G401 (cell line): ENCODE results near the gene ZNF649. TPM values are rescaled to one million over a fixed set of nuclear protein-coding genes. Genes with fewer than 3 reads are reported as not detected.
A peak's percentile ranks its signal among the peaks of the same experiment; 100 is the strongest.

ENCODE experiments used
- DNase-seq: peaks from one replicate; pipeline ENCODE4 v3.0.0-alpha.2; 2015; ENCODE audit warnings: low spot score
- in situ Hi-C: cut with HindIII; loops from 2 replicates; pipeline ENCODE4 v1.10.0; 2016; ENCODE audit warnings: low sequenced_read_pairs, mixed read lengths
- total RNA-seq: library from RNA; depleted of rRNA; stranded (reverse); fragments of >200 nt; shearing (Covaris generic); gene quantifications from 2 replicates; pipeline ENCODE4 v1.2.3, GENCODE V29; 2014; rRNA removed

The ZNF649 gene
- total RNA-seq, 1 experiment from 2014 or later, result 10.5 TPM

DNA sequence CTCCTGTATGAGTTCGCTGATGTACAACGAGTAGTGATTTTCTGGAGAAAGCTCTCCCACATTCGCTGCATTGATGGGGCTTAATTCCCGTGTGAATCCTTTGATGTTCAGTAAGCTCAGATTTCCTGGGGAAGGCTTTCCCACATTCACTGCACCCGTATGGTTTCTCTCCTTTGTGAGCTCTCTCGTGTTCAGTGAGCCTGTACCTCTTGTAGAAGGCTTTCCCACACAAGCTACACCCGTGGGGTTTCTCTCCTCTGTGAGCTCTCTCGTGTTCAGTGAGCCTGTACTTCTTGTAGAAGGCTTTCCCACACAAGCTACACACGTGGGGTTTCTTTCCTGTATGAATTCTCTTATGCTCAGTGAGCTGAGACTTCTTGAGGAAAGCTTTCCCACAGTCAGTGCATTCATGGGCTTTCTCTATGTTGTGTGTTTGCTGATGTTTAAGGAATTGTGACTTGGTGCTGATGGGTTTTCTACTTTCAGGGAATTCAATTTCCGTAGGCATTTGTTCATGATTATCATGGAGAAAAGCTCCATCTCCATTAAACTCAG lies 13.5 kb downstream of the ZNF649 start:
- in situ Hi-C loops, result no loop called here
- DNase-seq, result no peak

DNA sequence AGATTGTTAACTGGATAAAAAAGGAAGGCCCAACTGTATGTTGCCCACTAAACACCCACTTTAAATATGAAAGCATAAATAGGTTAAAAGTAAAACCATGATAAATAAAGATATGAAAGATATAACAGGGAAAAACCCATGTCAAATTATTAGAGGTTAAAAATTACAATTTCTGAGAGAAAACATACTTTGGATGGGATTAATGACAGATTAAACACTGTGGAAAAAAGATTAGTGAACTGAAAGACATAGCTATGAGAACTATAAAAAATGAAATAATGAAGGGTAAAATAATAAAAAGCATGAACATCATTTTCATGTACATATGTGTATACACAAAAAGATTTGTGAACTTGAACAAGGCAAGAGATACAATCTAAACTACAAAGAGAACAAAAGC lies 14.9 kb downstream of the ZNF649 start:
- in situ Hi-C loops, result no loop called here
- DNase-seq, result no peak

- in situ Hi-C loops, result no loop called here
- peak; percentile 74 for DNase-seq
Observed at GRCh38 chr19:51887522-51888498, 17.0 kb downstream of the ZNF649 start, which contains the start of gene ZNF577. ZNF577 (minus strand) TSS chr19:51887951; CDS start chr19:51880382, 7,569 bp downstream.

GRCh38 chr19:51884713-51885112 lies 20.1 kb downstream of the ZNF649 start:
- DNase-seq, result no peak
- in situ Hi-C loops, result no loop called here

DNA sequence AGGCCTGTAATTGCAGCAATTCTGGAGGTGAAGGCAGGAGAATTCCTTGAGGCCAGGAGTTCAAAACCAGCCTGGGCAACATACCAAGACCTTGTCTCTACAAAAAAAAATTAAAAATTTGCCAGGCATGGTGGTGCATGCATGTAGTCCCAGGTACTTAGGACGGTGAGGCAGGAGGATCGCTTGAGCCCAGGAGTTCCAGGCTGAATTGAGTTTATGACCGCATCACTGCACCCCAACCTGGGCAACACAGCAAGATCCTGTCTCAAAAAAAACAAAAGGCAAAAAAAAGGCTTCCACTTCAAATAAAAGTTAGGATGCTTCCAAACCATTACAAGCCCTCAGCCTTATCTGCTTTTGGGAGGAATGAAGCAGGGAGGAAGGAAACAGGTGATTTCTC lies 22.3 kb downstream of the ZNF649 start:
- in situ Hi-C loops, result no loop called here

GRCh38 chr19:51873097-51873496 lies 31.7 kb downstream of the ZNF649 start:
- in situ Hi-C loops, result no loop called here
- no peak for DNase-seq

More for the DNA sequence above, 22.3 kb downstream of the ZNF649 start:
- no peak for DNase-seq

DNA sequence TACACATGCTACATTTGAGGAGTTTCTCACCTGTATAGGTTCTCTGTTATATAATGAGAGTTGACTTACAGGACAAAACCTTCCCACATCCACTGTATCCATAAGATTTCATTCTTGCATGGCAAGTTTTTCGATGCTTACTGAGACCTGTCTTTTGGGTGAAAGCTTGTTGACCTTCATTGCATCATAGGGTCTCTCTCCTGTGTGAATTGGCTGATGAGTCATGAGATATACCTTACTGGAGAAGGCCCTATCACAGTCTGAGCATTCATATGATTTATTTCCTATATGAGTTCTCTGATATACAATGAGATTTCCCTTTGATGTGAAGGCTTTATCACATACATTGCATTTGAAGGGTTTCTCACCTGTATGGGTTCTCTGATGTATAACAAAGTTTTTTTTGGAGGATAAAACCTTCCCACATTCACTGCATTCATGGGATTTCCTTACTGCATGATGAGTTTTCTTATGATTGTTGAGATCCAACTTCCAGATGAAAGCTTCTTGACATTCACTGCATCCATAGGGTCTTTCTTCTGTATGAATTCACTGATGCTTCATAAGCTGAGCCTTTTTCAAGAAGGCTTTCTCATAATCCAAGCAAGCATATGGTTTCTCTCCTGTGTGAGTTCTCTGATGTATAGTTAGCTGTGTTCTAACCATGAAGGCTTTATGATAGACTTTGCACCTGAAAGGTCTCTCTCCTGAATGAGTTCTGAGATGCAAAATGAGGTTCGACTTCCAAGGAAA lies 42.8 kb downstream of the ZNF649 start:
- in situ Hi-C loops, result no loop called here
- DNase-seq, result no peak

Other genes starting within 250 kb of the ZNF649 start
- gene SPACA6, start 211.7 kb downstream of the ZNF649 start, total RNA-seq, result 0.98 and 4.7 TPM in 2 replicates
- gene HAS1, start 181.0 kb downstream of the ZNF649 start, total RNA-seq, result not detected in 2 replicates
- not detected in 2 replicates for gene FPR1, start 153.1 kb downstream of the ZNF649 start, total RNA-seq
- gene FPR2, start 143.8 kb downstream of the ZNF649 start, total RNA-seq, result not detected in 2 replicates
- gene FPR3, start 109.9 kb downstream of the ZNF649 start, total RNA-seq, result not detected in 2 replicates
- 3.0 and 3.3 TPM in 2 replicates for gene ZNF577, start 17.1 kb downstream of the ZNF649 start, total RNA-seq
- 3.5 and 18.3 TPM in 2 replicates for gene ZNF613, start 22.5 kb upstream of the ZNF649 start, total RNA-seq
- 1.8 and 4.7 TPM in 2 replicates for gene ZNF350, start 81.8 kb upstream of the ZNF649 start, total RNA-seq
- gene ZNF615, start 103.2 kb upstream of the ZNF649 start, total RNA-seq, result 0.62 and 9.8 TPM in 2 replicates
- gene ZNF614, start 123.4 kb upstream of the ZNF649 start, total RNA-seq, result 7.3 and 20.3 TPM in 2 replicates
- gene ZNF432, start 143.8 kb upstream of the ZNF649 start, total RNA-seq, result 6.5 and 14.4 TPM in 2 replicates
- gene ZNF841, start 190.7 kb upstream of the ZNF649 start, total RNA-seq, result 1.8 and 2.2 TPM in 2 replicates
- gene ZNF616, start 234.9 kb upstream of the ZNF649 start, total RNA-seq, result 6.3 and 8.6 TPM in 2 replicates